ENCODE data around the gene MROH2B.

The MROH2B gene

DNA sequence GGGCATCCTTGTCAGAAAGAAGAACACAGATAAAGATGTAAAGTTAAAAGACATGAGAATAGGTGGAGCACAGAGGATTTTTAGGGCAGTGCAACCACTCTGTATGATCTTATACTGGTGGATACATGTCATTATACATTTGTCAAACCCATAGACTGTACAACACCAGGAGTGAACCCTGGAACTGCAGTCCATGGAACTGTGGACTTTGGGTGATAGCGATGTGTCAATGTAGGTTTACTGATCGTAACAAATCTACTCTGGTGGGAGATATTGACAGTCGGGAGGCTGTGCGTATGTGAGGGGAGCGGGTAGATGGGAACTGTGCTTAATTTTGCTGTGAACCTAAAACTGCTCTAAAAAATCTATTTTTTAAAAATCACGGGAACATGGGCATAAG lies 60.6 kb downstream of the MROH2B start:
- Mint-ChIP-seq H3K27ac (no peak overlapping the region), H3K9me3 (peaks cover 3% of the 10 kb centered on the region), H3K27me3 (ENCODE audit: low read depth) (no peaks in the 10 kb centered on the region), H3K4me1 (no peaks in the 10 kb centered on the region), H3K4me3 (no peak overlapping the region), H3K36me3 (ENCODE audit: low read depth) (no peaks in the 10 kb centered on the region)
- TF ChIP-seq, protein P1, sequence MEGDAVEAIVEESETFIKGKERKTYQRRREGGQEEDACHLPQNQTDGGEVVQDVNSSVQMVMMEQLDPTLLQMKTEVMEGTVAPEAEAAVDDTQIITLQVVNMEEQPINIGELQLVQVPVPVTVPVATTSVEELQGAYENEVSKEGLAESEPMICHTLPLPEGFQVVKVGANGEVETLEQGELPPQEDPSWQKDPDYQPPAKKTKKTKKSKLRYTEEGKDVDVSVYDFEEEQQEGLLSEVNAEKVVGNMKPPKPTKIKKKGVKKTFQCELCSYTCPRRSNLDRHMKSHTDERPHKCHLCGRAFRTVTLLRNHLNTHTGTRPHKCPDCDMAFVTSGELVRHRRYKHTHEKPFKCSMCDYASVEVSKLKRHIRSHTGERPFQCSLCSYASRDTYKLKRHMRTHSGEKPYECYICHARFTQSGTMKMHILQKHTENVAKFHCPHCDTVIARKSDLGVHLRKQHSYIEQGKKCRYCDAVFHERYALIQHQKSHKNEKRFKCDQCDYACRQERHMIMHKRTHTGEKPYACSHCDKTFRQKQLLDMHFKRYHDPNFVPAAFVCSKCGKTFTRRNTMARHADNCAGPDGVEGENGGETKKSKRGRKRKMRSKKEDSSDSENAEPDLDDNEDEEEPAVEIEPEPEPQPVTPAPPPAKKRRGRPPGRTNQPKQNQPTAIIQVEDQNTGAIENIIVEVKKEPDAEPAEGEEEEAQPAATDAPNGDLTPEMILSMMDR (IDR thresholded peaks at IDR 0.05; ENCODE audit: unreplicated experiment in 3 of 3): no peak

DNA sequence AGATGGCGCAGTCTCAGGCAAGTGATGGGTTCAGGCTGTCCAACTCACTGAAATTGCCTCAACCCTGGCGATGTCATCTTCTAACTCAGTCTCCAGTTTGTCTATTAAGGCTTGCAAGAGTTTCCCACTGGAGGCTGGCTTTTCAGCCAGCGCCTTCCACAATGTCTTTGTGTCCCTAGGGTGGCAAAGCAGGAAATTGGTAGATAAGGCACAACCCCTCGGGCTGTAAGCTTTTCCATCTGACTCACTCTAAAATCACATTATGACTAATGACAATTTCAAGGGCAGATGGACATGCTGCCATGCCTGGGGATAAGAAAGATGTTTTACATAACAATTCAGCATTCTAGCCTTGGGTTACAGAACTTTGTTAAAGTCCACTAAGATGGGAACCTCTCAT lies 61.9 kb downstream of the MROH2B start:
- H3K4me1 Mint-ChIP-seq: no peaks in the 10 kb centered on the region
- H3K4me3 Mint-ChIP-seq: no peak overlapping the region
- H3K36me3 Mint-ChIP-seq (ENCODE audit: low read depth): no peaks in the 10 kb centered on the region
- TF ChIP-seq, protein P1 (IDR thresholded peaks at IDR 0.05; ENCODE audit: unreplicated experiment in 3 of 3): no peak
- H3K27me3 Mint-ChIP-seq (ENCODE audit: low read depth): no peaks in the 10 kb centered on the region
- H3K27ac Mint-ChIP-seq: no peak overlapping the region
- peaks cover 3% of the 10 kb centered on the region for H3K9me3 Mint-ChIP-seq

DNA sequence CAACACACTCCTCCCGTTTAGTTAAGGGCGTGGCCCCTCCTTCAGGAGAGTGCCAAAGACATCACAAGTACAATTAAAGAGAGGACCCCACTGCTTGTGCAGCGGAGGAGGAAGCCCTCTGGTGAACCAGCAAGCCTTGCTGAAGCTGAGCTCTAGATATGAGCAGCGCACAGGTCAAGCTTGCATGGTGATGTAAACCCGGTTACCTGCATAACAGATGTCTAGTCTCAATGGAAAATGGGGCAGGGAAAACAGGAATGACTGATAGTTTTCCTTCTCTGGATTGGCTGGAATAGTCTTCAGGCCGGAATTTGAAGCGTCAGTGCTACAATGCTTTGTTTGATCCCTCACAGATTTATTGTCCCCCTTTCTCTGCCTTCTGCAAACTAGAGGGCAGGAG lies 66.2 kb downstream of the MROH2B start:
- H3K27ac Mint-ChIP-seq: no peak overlapping the region
- TF ChIP-seq, protein P1 (IDR thresholded peaks at IDR 0.05; ENCODE audit: unreplicated experiment in 3 of 3): no peak
- H3K9me3 Mint-ChIP-seq: peaks cover 3% of the 10 kb centered on the region
- H3K4me1 Mint-ChIP-seq: no peaks in the 10 kb centered on the region
- no peaks in the 10 kb centered on the region for H3K36me3 Mint-ChIP-seq (ENCODE audit: low read depth)
- H3K4me3 Mint-ChIP-seq: no peak overlapping the region
- no peaks in the 10 kb centered on the region for H3K27me3 Mint-ChIP-seq (ENCODE audit: low read depth)

DNA sequence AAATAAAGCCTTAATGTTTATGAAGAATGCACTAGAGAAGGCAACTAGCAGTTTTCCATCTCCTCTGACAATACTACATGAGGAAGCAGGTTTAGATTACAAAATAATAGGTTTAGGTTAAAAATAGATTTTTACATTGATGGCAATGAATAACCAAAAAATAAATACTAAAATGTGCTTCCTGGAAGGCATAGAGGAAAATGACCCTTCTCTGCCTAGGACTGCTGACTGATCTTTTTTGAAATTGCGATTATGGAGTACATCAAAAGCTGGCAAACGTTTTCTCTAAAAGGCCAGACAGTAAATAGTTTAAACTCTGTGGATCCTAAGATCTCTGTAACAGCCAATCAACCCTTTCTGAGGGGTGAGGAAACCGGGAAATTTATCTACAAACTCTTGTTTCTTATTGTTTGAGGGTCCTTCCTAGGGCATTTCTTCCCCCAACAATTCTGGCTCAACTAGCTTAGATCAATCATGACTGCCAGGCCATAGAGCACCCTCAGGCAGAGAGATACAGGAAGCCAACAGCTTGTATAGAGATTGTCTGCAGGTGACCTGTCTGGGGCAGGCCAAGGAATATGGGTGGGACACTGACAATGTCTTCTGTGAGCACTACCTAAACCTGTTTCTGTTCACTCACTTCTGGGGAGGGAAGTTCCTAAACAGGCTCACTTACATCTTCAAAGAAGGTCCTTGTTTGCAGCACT lies 67.3 kb downstream of the MROH2B start:
- Mint-ChIP-seq H3K27me3 (ENCODE audit: low read depth) (no peaks in the 10 kb centered on the region), H3K36me3 (ENCODE audit: low read depth) (no peaks in the 10 kb centered on the region), H3K4me3 (no peak overlapping the region), H3K4me1 (peaks cover 6% of the 10 kb centered on the region), H3K27ac (no peak overlapping the region), H3K9me3 (peaks cover 3% of the 10 kb centered on the region)
- TF ChIP-seq, protein P1 (IDR thresholded peaks at IDR 0.05; ENCODE audit: unreplicated experiment in 3 of 3): no peak

DNA sequence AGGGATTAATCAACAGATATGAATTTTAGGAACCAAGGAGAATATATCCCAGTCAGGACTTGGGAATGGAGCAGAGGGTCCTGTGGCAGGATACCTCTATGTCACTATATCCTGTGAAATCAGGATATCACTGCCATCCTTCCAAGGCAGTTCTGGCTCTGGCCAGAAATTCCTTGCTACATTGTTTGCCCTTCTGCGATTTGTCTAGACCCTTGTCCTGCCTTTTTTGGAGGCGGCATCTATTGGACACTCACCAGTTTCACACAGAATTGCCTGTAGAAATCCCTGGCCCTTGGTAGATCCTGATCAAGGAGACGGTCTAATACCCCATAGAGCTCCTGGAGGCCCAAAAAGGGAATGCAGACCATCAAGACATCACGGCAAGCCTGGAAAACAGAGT lies 71.2 kb downstream of the MROH2B start:
- Mint-ChIP-seq H3K36me3 (ENCODE audit: low read depth) (no peaks in the 10 kb centered on the region), H3K4me3 (no peak overlapping the region), H3K27ac (peak overlapping the region in 2 of 3 experiments; percentile 23 to 70), H3K4me1 (peaks cover 10% of the 10 kb centered on the region), H3K27me3 (ENCODE audit: low read depth) (no peaks in the 10 kb centered on the region), H3K9me3 (no peaks in the 10 kb centered on the region)
- TF ChIP-seq, protein P1 (IDR thresholded peaks at IDR 0.05; ENCODE audit: unreplicated experiment in 3 of 3): no peak

DNA sequence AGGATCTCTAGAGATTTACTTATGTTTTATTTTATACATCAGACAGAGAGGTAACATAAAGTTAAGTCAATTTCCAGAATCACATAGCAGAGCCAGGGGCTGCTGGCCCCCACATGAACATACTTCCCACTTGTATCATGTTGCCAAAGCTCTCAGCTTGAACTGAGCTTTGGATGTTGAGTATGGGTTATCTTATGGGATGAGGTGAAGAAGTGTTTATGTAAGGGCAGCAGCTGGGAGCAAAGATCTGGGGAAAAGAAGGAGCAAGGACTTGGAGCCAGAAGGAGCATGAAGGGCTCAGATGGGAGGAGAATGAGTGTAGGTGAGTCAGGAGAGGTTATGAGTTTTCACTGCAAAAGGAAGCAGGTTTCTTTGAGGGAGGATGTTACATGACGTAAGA lies 72.0 kb downstream of the MROH2B start:
- Mint-ChIP-seq H3K27ac (peak overlapping the region in 2 of 3 experiments; percentile 61 to 70), H3K36me3 (ENCODE audit: low read depth) (no peaks in the 10 kb centered on the region), H3K9me3 (no peaks in the 10 kb centered on the region), H3K4me3 (no peak overlapping the region), H3K4me1 (peaks cover 10% of the 10 kb centered on the region), H3K27me3 (ENCODE audit: low read depth) (no peaks in the 10 kb centered on the region)
- TF ChIP-seq, protein P1 (IDR thresholded peaks at IDR 0.05; ENCODE audit: unreplicated experiment in 3 of 3): no peak
